ENCODE results near the gene SSTR3.
"Not testable (repeated sequence)": the region's sequence is repeated elsewhere in the genome, so short reads cannot be mapped to it uniquely, and the experiment has no call there.

The SSTR3 gene

GRCh38 chr22:37212174-37212906 is at the start of gene SSTR3:
SSTR3 (minus strand) TSS chr22:37212477; CDS start chr22:37207803, 4,674 bp downstream.
- no peak for DNase-seq

GRCh38 chr22:37260901-37261336 is 48.6 kb upstream of the SSTR3 start:
- DNase-seq, result no peak

- no peak for DNase-seq
Measured at GRCh38 chr22:37260155-37260795, 48.0 kb upstream of the SSTR3 start.

GRCh38 chr22:37259540-37260029 is 47.3 kb upstream of the SSTR3 start:
- no peak for DNase-seq

GRCh38 chr22:37258753-37259401 is 46.6 kb upstream of the SSTR3 start:
- no peak for DNase-seq

- no peak for DNase-seq
Measured at GRCh38 chr22:37258005-37258752, 45.9 kb upstream of the SSTR3 start.

- DNase-seq, result no peak
Measured at GRCh38 chr22:37256075-37256726, 43.9 kb upstream of the SSTR3 start.

GRCh38 chr22:37255558-37256006 is 43.3 kb upstream of the SSTR3 start:
- no peak for DNase-seq

GRCh38 chr22:37254867-37255233 is 42.6 kb upstream of the SSTR3 start:
- DNase-seq, result no peak

GRCh38 chr22:37254209-37254866 is 42.1 kb upstream of the SSTR3 start:
- no peak for DNase-seq

- no peak for DNase-seq
Measured at GRCh38 chr22:37253126-37253660, 40.9 kb upstream of the SSTR3 start.

GRCh38 chr22:37251836-37252235 is 39.6 kb upstream of the SSTR3 start:
- DNase-seq, result not testable (repeated sequence)

- no peak for DNase-seq
Measured at GRCh38 chr22:37249986-37250385, 37.7 kb upstream of the SSTR3 start.

GRCh38 chr22:37248251-37248650 is 36.0 kb upstream of the SSTR3 start:
- DNase-seq, result no peak

- no peak for DNase-seq
Measured at GRCh38 chr22:37245740-37246139, 33.5 kb upstream of the SSTR3 start.

GRCh38 chr22:37244922-37245722 is 32.8 kb upstream of the SSTR3 start:
- no peak for DNase-seq

- no peak for DNase-seq
Measured at GRCh38 chr22:37244114-37244921, 32.0 kb upstream of the SSTR3 start, which contains the start of gene RAC2. RAC2 (minus strand) TSS chr22:37244269; CDS start chr22:37244148, 121 bp downstream.

GRCh38 chr22:37243402-37244113 is 31.3 kb upstream of the SSTR3 start:
- no peak for DNase-seq

GRCh38 chr22:37242395-37242918 is 30.2 kb upstream of the SSTR3 start:
- no peak for DNase-seq
